ENCODE results near the gene GALNT17.

The GALNT17 gene

DNA sequence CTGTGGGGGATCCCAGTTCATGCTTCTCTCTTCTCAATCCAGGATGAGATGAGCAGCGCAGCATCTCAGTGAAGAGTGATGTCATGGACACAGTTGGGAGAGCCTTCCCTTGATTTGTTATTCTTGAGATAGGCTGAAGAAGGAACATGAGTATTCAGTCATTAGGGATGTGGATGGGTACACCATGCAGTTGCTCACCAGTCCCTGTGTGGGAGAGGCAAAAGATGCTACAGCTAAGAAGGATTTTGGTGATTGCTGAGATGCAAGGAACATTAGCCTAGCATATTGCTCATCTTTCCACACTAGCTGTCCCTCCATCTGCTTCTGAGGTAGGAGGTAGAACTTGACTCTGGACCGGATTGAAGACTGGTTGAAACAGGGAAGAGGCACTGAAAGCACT lies 179.6 kb downstream of the GALNT17 start:
- TF ChIP-seq GATA3 (IDR thresholded peaks at IDR 0.05; ENCODE audit: low read depth, low read length) (no peak), GATA2 (IDR thresholded peaks at IDR 0.05; ENCODE audit: low read depth, low read length) (no peak)

DNA sequence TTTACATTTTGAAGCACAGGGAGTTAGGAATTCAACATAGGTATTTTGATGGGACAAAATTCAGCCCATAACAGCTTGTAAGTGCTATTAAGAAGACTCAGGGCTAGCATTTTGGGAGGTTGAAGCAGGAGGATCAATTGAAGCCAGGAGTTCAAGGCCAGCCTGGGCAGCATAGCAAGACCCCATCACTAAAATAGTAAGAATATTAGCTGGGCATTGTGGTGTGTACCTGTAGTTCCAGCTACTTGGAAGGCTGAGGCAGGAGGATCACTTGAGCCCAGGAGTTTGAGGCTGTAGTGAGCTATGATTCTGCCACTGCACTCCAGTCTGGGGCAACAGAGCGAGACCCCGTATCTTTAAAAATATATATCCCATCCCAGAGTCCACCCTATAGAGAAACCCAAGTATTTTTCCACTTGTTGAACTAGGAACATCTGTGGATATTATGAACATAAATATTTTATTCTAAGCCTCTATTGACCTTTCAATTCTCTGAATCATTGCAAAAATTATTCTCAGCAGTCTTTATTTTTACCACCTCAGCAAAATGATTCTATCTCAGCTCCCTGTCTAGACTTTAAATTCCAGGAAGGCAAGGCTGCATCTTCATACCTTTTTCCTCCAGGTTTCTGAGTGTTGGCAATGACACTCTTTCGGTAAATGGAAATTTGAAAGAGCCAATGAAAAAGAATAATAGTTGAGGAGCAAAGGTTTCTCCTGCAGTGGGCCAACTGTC lies 181.0 kb downstream of the GALNT17 start:
- TF ChIP-seq GATA3 (IDR thresholded peaks at IDR 0.05; ENCODE audit: low read depth, low read length) (no peak), GATA2 (IDR thresholded peaks at IDR 0.05; ENCODE audit: low read depth, low read length) (no peak)

DNA sequence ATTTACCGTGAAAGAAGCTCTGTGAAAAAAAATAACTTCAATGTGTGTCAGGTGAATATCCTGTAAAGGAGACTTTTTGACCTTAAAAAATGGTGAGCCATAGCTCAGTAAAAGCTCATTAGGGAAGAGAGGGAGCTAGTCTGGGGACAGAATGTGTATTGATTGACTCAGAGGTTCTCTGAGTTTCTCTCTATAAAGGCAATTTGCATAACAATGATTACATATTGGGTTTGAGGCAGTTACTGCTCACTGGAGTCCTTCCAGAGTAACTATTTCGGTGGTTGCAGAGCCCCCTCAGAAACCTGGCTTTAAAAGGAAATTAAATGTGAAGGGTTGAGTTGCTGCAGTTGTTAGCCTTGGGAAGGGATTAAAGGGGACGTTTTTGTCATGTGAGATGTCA lies 181.6 kb downstream of the GALNT17 start:
- TF ChIP-seq GATA2 (IDR thresholded peaks at IDR 0.05; ENCODE audit: low read depth, low read length) (no peak), GATA3 (IDR thresholded peaks at IDR 0.05; ENCODE audit: low read depth, low read length) (no peak)

DNA sequence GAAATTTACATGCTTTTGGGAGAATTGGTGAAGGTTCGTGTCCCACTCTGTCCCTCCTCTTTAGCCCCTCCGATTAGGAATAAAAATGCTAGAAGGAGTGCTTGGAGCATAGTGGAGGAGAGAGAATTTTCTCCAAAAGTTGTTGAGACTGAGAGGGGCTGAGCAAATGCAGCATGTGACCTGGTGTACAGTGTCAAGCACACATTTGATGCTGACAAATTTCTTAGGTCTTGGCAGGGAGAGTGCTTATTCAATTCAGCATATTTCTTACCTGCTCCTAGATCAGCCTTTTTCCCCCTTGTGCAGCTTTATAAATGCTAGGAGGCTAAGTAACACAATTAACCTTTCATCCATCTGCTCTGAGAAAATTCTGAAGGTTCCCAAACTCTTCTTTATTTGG lies 189.0 kb downstream of the GALNT17 start:
- TF ChIP-seq GATA2 (IDR thresholded peaks at IDR 0.05; ENCODE audit: low read depth, low read length) (no peak), GATA3 (IDR thresholded peaks at IDR 0.05; ENCODE audit: low read depth, low read length) (no peak)

DNA sequence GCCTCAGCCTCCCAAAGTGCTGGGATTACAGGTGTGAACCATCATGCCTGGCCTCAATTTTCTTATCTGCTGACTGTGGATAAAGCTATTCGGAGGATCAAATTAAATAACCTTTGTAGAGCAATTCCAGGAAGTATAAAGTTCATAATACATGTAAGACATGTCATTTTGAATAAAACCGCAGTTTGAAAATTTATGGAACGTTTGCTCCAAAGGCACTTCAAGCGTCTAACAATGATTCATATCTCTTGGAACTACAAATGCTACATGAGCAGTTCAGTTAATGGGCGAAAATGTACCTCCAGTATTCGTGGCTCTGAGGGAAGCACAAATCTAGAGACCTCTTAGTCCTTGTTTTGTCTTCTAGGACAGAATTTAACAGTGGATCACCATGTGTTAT lies 190.3 kb downstream of the GALNT17 start:
- TF ChIP-seq GATA3 (IDR thresholded peaks at IDR 0.05; ENCODE audit: low read depth, low read length) (no peak), GATA2 (IDR thresholded peaks at IDR 0.05; ENCODE audit: low read depth, low read length) (no peak)

DNA sequence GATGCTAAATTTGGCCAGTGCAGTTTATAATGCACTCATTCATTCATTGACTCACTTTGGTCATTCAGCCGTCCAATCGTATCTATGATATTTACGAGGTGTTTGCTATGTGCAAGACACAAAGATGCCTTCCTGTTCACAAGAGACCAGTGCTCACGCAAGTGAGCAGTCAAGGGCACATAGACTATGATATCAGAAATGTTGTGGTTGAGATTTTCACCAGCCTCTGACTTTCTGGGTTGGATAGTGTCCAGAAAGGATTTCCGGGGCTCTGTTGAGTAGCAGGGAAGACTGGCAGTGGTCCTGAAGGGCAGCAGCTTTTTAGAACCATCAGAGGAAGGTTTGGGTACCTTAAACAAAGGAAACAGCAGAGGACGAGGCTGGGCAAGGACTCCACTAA lies 191.8 kb downstream of the GALNT17 start:
- no peak for TF ChIP-seq GATA2 (IDR thresholded peaks at IDR 0.05; ENCODE audit: low read depth, low read length)
- TF ChIP-seq GATA3 (IDR thresholded peaks at IDR 0.05; ENCODE audit: low read depth, low read length) = no peak

DNA sequence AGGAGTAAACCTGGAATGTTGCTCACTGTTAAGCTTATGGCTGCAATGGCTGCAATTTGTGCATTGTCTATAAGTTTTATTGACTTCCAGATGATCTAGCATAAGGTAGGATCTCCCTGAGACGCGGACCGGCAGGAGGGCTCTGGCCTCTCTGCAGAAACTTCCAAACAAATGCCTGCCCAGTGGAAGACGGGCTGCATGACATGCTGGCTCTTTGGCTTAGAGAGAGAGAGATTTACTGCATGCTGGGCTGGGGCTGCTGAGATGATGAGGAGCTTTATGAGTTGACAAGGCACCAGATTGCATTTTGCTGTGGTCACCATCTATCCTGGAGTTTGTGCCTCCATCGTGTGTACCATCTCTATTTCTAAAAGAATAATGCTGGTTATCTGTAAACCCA lies 193.2 kb downstream of the GALNT17 start:
- TF ChIP-seq GATA2 (IDR thresholded peaks at IDR 0.05; ENCODE audit: low read depth, low read length) (no peak), GATA3 (IDR thresholded peaks at IDR 0.05; ENCODE audit: low read depth, low read length) (no peak)

DNA sequence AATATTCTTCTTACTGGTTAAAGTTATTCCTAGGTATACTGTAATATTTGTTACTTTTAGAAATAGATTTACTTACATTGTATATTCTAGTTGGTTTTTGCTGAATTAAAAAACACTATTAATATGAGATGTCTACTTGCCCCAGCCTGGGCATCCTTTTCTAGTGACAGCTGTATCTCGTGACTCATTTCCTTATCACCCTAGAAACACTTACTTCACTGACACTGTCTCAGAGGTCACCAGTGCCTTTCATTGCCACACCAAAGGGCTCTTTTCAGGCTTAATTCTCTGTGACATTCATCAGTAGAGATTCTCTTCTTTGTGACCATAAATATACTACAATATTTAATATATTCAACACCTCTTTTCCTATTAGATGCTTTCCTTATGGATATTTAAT lies 194.7 kb downstream of the GALNT17 start:
- TF ChIP-seq GATA2 (IDR thresholded peaks at IDR 0.05; ENCODE audit: low read depth, low read length) (no peak), GATA3 (IDR thresholded peaks at IDR 0.05; ENCODE audit: low read depth, low read length) (no peak)

DNA sequence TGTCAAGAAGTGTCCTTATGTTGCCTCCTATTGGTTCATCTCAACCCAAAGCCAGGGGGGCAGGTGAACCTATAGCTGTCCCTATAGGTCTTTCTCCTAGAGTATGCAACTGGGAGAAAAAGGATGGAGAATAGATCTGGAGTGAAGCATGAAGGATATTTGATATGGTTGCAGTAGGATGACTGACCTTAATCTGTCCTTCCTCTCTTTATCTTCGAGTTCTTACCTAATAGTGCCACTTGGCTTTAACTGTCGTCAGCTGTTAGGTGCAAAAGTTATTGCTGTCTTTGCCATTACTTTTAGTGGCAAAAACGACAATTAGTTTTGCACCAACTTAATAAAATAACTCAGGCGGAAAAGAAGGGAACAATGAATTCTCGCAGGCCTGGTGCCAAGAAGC lies 196.0 kb downstream of the GALNT17 start:
- no peak for TF ChIP-seq GATA2 (IDR thresholded peaks at IDR 0.05; ENCODE audit: low read depth, low read length)
- TF ChIP-seq GATA3 (IDR thresholded peaks at IDR 0.05; ENCODE audit: low read depth, low read length) = no peak

DNA sequence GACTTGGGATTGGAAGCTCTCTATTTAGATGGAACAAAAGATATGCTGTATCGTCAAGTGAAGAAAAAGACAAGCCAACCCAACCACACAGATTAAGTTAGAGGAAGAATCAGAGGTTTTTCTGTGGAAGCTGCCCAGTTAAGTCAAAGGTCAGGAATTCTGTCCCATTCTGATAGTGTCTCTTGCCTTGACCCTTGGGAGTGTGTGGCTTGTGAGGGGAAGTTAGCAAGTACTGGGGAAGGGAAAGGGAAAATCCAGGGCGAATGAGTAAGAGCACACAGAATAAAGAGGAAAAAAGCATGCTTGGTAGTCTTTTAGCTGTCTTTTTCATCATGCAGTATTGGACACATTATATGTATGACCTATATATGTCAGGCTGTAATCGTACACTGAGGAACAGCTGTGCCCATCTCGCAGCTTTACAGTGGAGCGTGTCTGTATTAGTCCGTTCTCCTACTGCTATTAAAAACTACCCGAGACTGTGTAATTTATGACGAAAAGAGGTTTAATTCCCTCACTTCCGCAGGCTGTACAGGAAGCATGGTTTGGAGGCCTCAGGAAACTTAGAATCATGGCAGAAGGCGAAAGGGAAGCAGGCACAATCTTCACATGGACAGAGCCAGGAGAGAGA lies 197.2 kb downstream of the GALNT17 start:
- TF ChIP-seq GATA3 (IDR thresholded peaks at IDR 0.05; ENCODE audit: low read depth, low read length) (no peak), GATA2 (IDR thresholded peaks at IDR 0.05; ENCODE audit: low read depth, low read length) (no peak)

DNA sequence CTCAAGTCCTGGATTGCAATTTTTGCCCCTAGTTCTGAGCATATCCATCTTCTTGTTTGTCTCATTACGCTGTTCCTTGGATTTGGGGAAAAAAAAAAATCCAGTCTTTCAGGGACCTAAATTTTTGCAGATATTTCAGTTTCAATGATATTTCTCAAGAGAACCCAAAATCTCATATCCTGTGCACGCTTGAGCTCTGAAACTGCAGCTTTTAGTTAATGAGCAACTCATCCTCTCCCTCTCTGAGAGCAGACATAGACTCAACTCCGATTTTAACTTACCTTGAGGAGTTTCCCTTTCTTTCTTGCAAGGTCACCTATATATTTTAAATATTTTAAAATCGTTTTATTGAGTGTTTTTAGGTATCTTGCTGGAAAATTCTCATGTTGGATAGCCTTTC lies 200.3 kb downstream of the GALNT17 start:
- no peak for TF ChIP-seq GATA2 (IDR thresholded peaks at IDR 0.05; ENCODE audit: low read depth, low read length)
- no peak for TF ChIP-seq GATA3 (IDR thresholded peaks at IDR 0.05; ENCODE audit: low read depth, low read length)

DNA sequence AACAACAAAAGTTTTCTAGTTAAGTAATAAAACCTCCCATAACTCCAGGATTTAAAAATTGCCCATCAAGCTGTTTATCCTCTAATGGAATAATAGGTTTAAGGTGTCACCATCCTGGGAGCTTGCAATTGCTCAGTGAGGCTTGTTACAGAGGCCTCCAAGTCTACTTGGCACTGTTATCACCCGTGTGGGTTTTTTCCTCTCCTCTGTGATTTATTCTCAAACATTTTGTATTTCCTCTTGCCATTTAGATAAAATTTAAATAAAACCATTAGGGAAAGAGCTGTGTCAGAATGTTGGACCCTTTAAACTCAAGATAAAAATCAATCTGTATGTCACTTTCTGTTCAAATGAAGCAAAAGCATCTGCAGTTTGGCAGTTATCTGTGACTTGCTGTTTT lies 202.6 kb downstream of the GALNT17 start:
- TF ChIP-seq GATA2 (IDR thresholded peaks at IDR 0.05; ENCODE audit: low read depth, low read length) (no peak), GATA3 (IDR thresholded peaks at IDR 0.05; ENCODE audit: low read depth, low read length) (no peak)

DNA sequence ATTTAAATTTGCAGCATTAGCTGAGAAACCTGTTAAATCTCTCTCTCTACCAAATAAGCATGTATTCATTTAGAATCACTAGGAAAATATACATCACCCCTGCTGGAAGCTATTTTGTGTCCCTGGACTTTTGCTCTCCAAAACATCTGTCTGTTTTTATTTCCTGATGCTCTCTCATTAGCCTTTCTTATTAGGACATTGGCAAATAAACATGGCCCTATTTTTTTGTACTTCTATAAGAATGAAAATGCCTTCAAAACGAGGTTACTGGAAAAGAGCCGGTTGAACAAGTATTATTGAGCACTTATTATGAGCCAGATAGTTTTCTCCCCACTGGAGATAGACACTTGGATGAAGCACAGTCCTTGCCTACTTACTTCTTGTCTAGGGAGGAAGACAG lies 206.9 kb downstream of the GALNT17 start:
- TF ChIP-seq GATA3 (IDR thresholded peaks at IDR 0.05; ENCODE audit: low read depth, low read length) (no peak), GATA2 (IDR thresholded peaks at IDR 0.05; ENCODE audit: low read depth, low read length) (no peak)

DNA sequence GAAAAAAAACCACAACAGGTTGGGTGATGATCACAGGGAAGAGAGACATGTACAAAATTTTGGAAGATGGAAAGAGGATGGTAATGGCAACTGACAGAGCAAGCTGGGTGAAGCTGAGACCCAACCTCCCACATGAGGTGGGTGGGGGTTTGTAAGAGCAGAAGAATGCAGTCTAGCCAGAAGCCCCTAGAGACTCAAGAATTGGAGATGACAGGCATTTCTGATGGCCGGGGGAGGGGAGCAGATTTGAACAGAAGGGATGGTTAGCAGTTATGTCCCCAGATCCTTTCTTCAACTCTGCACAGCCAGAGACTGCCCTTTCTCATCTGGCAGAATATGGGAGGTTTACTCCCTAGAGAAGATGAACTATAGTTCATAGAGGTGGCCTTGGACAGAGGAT lies 208.0 kb downstream of the GALNT17 start:
- TF ChIP-seq GATA3 (IDR thresholded peaks at IDR 0.05; ENCODE audit: low read depth, low read length) = no peak
- no peak for TF ChIP-seq GATA2 (IDR thresholded peaks at IDR 0.05; ENCODE audit: low read depth, low read length)

DNA sequence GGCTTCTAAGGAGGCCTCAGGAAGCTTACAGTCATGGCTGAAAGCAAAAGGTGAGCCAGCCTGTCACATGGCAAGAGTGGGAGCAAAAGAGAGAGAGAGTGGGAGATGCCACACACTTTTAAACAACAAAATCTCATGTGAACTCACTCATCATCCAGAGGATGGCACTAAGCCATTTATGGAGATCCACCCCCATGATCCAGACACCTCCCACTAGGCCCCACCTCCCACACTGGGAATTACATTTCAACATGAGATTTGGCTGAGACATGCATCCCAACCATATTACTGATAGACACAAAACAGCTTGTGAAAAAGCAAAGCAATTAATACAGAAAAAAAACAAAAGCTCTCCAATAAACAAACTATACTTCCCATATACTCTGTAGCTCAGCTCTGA lies 210.3 kb downstream of the GALNT17 start:
- no peak for TF ChIP-seq GATA3 (IDR thresholded peaks at IDR 0.05; ENCODE audit: low read depth, low read length)
- TF ChIP-seq GATA2 (IDR thresholded peaks at IDR 0.05; ENCODE audit: low read depth, low read length) = no peak

Data from SH-SY5Y (cell line).